Urothelium cell line (cell line): ENCODE results near the gene FXYD3.

Source experiments
- DNase-seq: peaks from one replicate; pipeline ENCODE4 v3.0.0; 2011; ENCODE audit warnings: low spot score, mixed read lengths
- FAIRE-seq: peaks from 2 replicates; lab custom pipeline; 2011; peaks lifted over from hg19 to GRCh38; lab: Jason Lieb, UNC

FXYD3 gene

DNA sequence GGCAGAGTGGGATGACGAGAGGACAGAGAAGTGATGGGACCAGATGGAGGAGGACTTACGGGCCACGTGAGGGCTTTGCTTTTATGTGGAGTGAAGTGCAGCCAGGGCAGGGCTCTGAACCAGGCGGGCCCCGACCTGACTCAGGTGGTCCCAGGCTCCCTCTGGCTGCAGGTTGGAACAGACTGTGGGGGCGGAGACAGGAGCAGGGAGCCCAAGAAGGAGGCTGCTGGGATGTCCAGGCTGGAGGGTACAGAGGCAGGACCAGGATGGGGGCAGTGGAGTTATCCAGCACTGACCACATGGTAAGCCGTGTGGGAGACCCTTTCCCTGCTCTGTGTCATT is 41.0 kb downstream of the FXYD3 start:
- no peak for FAIRE-seq
- DNase-seq = no peak

- FAIRE-seq (no peak), DNase-seq (no peak)
These were observed 41.8 kb downstream of the FXYD3 start for GRCh38 chr19:35157431-35157830.

DNA sequence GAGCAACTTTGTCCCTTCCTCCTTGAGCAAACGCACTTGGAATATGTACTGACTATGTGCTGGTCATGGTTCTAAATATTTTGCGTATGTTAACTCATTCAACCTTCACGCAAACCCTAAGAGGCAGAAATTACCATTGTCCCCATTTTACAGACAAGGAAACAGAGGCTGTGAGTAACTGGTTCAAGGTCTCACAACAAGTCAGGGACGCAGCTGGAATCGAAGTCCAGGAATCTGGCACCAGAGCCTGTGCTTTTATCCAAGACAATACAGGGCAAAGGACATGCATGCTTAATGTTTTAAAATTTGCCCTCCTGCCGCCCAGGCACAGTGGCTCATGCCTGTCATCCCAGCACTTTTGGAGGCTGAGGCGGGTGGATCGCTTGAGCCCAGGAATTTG is 44.0 kb downstream of the FXYD3 start:
- DNase-seq (no peak), FAIRE-seq (no peak)

DNA sequence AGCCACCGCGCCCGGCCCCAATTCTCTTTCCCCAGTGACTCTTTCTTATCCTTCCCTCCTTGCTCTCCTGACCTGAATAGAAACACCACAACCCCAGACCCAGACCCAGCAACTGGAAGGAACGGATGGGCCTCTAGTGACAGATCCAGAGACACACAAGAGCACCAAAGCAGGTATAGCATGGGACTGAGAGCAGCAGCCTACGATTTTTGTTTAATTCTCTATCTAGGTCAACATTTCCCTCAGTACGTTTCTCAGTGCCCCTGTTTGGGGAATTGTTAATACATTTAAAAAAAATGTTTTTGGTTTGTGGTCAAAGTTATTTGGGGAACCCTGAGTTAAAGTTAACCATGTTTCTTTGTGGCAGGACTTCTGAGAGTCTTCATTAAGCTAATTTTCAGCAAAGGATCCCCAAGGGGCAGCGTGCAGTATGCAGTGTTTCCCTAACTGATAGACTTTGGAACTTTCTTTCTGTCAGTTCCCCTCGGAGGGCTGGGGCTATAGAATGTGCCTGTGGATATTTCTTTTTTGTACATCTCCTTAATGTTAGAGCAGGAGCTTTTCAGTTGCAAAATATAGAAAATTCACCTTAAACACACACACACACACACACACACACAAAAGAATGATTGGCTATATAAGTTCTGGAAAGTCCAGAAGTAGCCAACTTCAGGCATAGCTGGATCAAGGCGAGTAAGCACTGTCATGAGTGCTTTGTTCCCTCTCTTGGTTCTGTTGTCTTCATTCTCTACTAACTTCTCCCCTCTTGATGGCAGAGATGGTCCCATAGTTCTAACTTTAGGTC is 45.2 kb downstream of the FXYD3 start:
- FAIRE-seq = no peak
- DNase-seq = no peak

DNA sequence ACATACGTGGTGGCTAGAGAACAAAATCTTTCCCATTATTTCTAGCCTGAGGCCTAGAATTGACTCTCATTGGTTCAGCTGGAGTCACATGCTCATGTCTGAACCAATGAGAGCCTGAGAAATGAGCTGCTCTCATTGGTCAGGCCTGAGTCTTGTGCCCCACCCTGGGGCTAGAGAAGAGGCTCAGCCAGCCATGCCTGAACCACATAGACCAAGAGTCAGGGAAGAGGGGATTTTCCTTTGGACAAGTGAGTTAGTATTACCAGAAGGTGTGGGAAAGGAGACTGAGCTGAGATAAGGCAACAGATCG is 45.8 kb downstream of the FXYD3 start:
- no peak for FAIRE-seq
- DNase-seq = no peak

DNA sequence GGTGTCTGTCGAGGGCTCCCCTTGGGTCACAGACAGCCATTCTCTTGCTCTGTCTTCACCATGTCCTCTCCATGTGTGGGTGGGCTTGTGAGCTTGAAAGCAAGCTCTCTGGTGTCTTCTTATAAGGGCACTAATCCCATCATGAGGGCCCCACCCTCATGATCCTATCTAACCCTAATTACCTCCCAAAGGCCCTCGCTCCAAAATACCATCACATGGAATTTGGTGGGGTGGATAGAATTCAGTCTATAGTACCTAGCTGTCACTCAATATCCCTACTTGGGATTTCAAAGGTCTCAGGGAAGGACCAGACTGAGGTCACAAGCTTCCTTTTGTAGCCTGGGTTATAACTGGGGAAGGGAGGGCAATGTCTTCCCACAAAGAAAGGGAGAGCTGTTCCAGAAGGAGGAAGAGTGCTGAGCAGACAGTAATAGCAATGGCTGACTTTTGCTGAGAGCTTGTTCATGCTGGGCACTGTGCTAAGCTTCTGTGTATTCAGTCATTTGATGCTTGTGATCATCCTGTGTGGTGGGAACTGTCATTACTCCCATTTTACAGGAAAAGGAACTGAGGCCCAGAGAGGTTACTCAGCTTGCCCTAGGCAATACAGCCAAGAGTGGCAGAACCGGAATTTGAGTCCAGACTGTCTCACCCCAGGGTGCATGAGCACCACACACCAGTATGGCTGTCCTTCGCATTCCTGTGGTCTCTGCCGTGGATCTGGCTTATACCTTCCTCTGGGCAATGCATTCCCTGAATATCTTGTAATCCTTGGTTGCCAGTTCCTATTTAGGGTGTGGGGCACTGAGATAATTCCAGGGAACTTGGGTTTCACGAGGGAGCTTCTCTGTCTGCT is 47.1 kb downstream of the FXYD3 start:
- DNase-seq (no peak), FAIRE-seq (no peak)

- no peak for FAIRE-seq
These were observed 48.8 kb downstream of the FXYD3 start for GRCh38 chr19:35164418-35164817.

GRCh38 chr19:35165200-35166058 is 49.8 kb downstream of the FXYD3 start:
- DNase-seq (no peak), FAIRE-seq (no peak)

More at GRCh38 chr19:35164418-35164817, 48.8 kb downstream of the FXYD3 start:
- no peak for DNase-seq

DNA sequence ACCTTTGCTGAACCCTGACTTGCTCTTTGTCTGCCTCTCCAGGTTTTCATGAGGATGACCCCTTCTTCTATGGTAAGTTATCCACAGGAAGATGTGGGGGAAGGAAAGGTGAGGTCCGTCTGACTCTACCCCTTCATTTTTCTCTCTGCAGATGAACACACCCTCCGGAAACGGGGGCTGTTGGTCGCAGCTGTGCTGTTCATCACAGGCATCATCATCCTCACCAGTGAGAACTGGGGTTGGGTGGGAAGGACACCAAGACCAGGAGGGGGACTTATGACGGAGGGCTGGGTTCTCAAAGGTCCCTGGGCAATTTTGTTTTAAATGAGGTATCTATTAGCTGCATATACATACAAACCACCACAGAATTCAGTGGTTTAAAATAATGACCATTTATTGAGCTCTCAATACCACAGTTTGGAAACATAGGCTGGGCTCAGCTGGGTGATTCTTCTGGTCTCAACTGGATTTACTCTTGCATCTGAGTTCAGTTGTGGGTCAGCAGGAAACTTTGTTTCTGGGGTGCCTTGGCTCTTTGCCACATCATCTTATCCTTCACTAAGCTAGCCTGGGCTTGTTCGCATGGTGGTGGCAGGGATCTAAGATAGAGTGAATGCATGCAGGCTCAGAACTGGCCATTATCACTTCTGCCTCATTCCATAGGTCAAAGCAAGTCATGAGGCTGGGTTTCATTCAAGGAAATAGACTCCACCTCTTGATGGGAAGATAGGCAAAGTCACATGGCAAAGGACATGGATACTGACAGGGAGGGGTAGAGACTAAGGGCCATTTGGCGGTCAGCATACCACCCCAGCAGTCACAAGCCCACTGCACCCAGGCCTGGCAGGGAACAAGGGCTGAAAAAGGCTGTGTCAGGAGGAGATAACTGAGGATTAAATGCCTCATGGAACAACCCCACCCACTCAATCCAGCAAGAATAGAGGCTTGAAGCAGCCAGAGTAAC is 50.8 kb downstream of the FXYD3 start:
- DNase-seq (no peak), FAIRE-seq (no peak)

GRCh38 chr19:35167251-35168119 is 51.9 kb downstream of the FXYD3 start:
- DNase-seq (no peak), FAIRE-seq (no peak)

DNA sequence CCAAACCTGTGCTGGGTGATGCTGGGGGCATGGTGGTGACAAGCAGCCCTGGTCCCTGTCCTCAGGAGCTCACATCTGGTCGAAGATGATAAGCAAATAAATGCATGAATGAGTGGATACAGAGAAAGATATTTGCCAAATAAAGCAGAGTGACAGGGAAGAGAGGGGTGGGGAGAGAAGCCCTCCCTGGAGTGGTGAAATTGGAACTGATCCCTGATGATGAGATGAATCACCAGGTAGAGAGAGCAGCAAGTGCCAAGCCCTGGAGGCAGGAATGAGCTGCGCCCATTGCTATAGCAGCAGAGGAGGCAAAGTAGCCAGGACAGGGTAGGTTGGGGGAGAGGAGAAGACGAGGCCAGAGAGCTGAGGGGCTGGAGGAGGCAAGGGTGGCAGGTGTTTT is 52.6 kb downstream of the FXYD3 start:
- DNase-seq (no peak), FAIRE-seq (no peak)

DNA sequence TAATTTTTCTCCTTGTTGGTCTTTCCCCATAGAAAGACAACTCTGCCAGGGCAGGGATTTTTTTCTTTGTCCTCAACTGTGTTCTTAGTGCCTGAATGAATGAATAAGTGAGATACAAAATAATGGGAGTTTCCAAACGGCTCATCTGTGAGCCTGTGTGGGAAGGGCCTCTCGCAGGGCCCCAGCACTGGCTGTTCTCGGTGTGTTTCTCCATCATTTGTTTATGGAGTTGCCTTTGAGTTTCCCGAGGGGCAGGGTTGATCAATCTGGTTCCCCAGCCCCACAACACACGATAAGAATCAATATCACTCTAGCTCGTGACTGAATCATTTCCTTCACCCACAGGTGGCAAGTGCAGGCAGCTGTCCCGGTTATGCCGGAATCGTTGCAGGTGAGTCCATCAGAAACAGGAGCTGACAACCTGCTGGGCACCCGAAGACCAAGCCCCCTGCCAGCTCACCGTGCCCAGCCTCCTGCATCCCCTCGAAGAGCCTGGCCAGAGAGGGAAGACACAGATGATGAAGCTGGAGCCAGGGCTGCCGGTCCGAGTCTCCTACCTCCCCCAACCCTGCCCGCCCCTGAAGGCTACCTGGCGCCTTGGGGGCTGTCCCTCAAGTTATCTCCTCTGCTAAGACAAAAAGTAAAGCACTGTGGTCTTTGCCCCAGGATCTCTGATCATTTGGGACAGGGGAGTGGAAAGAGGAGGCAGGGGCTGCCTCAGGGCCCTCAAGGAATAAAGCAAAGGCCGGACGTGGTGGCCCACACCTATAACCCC is 53.8 kb downstream of the FXYD3 start:
- FAIRE-seq = no peak

GRCh38 chr19:35170359-35171061 is 54.9 kb downstream of the FXYD3 start:
- FAIRE-seq = no peak
- no peak for DNase-seq

More for the DNA sequence above, 53.8 kb downstream of the FXYD3 start:
- no peak for DNase-seq

GRCh38 chr19:35171730-35172129 is 56.1 kb downstream of the FXYD3 start:
- FAIRE-seq (no peak), DNase-seq (no peak)
